Motor neuron (in vitro differentiated cells): ENCODE measurements around the gene CAB39L. TPM values are rescaled to one million over a fixed set of nuclear protein-coding genes. Genes with fewer than 3 reads are reported as not detected.
A peak's percentile ranks its signal among the peaks of the same experiment; 100 is the strongest.

Experiments used
- ATAC-seq, 8 experiments: fragments of 200-7000 bp; cut with Tn5 transposase; replicated peaks in 6 of 8; 2 replicates each; pipeline ENCODE4 v1.8.0; 2021; ENCODE audit warnings: mild to moderate bottlenecking in 8 of 8, moderate library complexity in 8 of 8
- H3K27ac ChIP-seq, 2 donors: fragments of 250-450 bp; sonication (Bioruptor Pico); 2 replicates each; pipeline ENCODE4 v1.9.0; 2021; ENCODE audit warnings: antibody characterized with exemption in 2 of 2, mild to moderate bottlenecking in 2 of 2, moderate library complexity in 1 of 2
- H3K4me1 ChIP-seq, 2 donors: fragments of 250-450 bp; sonication (Bioruptor Pico); replicated peaks in 1 of 2; 2 replicates each; pipeline ENCODE4 v1.6.1; 2021; ENCODE audit warnings: antibody characterized with exemption in 2 of 2, mild to moderate bottlenecking in 2 of 2, moderate library complexity in 1 of 2
- H3K4me3 ChIP-seq, 5 donors: fragments of 250-450 bp; sonication (Bioruptor Pico); 2 replicates each; pipeline ENCODE4 v1.9.0; 2021; ENCODE audit warnings: antibody characterized with exemption in 5 of 5, mild to moderate bottlenecking in 5 of 5, moderate library complexity in 4 of 5
- WGBS, 10 experiments: fragments of 450-650 bp; shearing (Covaris generic); methylation state at CpG; one replicate each; pipeline ENCODE4 v1.0.0; 2022; 5-methylcytosine and 5-hydroxymethylcytosine counted together
- in situ Hi-C, 9 experiments: fragments of 400-800 bp; cut with MboI; loops; one replicate each; pipeline ENCODE4 v1.15.0; 2021; ENCODE audit warnings: low sequenced_read_pairs in 9 of 9, low pct_unique_long_range_greater_than_20kb in 2 of 9; ENCODE audit not compliant: unreplicated experiment in 9 of 9
- total RNA-seq, 8 experiments: library from RNA; unstranded; fragments of 300-600 nt; gene quantifications; 2 replicates each; pipeline versions ENCODE4 v1.2.3 to v1.2.4, GENCODE V29; 2022

The CAB39L gene
- total RNA-seq, 8 experiments from 2014 or later: 5.1 to 21.3 (median 10.3) TPM

DNA sequence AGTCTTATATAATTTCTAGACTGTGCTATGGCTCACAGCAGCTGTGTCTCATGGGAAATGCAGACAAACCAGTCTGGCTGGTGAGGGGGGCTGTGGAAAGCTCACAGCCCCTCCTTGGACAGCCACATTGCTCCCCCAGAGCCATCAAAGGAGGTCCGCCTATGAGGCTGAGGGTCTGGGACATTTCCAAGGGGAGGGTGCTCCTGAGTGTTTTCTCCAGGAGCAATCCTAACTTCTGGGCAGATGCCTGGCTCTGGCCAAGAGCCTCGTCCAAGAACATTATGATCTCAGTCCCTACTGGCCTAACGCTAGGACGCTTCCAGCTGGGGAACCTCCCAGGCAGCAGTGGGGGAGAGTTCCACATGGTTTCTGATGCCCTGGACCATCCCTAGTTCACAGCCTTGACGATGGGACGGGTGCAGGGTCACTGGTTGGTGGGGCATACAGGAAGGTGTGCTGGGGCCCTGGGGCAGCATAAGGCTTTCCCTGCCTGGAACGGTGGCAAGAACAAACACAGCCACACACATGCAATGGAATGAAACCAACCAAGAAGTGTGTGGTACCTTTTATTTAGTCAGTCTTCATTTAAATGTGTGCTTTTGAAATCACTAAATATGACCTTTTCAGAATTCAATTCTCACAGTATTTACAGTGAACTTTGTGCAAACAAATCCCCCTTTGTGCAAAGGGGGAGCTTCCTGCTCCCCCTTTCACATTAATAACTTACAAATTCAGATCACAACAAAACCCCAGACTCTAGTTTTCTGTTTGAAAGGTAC is 135.6 kb downstream of the CAB39L start:
- 51 to 100% (median 83%) methylated on average over 1 to 4 of the region's 7 CpGs; no CpG with 5 or more reads in 3 of the 10 experiments for WGBS, 10 experiments
- peaks cover 0 to 5% of the 10 kb centered on the region in 2 donors for H3K4me1 ChIP-seq
- no peak overlapping the region for H3K4me3 ChIP-seq
- in situ Hi-C loops: loop anchor here in 7 of 9 experiments (10.0 to 25.0 kb wide), 4 partner anchors 129 to 307 kb away; partner anchors contain the start of genes CAB39L (in 1 of the 7) and SETDB2 (in 1 of the 7)
- ATAC-seq: peak in 3 of 8 experiments; percentile 20 to 92 (median 61)
- H3K27ac ChIP-seq: no peak overlapping the region

GRCh38 chr13:49307365-49307764 is 136.5 kb downstream of the CAB39L start:
- ATAC-seq: no peak
- WGBS, 10 experiments: 75 to 94% (median 81%) methylated on average over 1 to 5 of the region's 6 CpGs; no CpG with 5 or more reads in 2 of the 10 experiments
- H3K4me1 ChIP-seq: peaks cover 0 to 5% of the 10 kb centered on the region in 2 donors
- in situ Hi-C loops: loop anchor here in 7 of 9 experiments (10.0 to 25.0 kb wide), 4 partner anchors 130 to 307 kb away; partner anchors contain the start of genes CAB39L (in 1 of the 7) and SETDB2 (in 1 of the 7)
- H3K4me3 ChIP-seq: no peak overlapping the region
- no peak overlapping the region for H3K27ac ChIP-seq

DNA sequence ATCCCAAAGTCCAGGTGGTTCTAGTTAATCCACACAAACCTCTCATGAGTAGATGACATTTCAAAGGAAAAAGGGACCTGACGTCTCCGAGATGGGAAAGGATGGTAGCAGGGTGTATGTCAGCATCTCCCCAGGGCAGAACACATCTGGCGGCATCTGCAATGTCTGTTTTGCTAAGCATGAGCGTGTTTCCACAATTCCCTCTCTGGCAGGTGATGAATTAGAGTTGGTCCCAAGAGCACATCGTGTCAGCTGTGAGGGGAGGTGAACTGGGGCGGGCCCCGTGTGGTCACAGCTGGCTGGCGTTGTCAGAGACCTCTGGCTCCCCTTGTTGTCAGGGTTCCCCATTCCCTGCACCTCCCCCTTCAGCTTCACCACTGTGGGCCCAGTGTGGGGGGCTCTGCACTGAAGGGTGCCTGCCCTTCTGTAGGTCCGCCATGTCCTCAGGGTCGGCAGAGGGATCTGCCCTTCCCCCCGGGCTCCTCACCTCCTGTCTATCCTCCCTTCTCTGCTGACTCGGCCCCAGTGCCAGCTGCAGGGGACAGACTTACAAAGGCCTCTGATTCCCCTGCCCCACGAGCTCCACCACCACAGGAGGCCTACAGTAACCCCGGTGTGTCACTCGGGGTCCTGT is 138.0 kb downstream of the CAB39L start:
- Histone ChIP-seq H3K4me1 (peaks cover 0 to 12% of the 10 kb centered on the region in 2 donors), H3K4me3 (no peak overlapping the region), H3K27ac (no peak overlapping the region)
- in situ Hi-C loops: loop anchor here in 7 of 9 experiments (10.0 to 25.0 kb wide), 4 partner anchors 131 to 309 kb away; partner anchors contain the start of genes CAB39L (in 1 of the 7) and SETDB2 (in 1 of the 7)
- ATAC-seq: peak in 1 of 8 experiments; percentile 13
- 43 to 86% (median 81%) methylated on average over 1 to 10 of the region's 15 CpGs; no CpG with 5 or more reads in 5 of the 10 experiments for WGBS, 10 experiments

DNA sequence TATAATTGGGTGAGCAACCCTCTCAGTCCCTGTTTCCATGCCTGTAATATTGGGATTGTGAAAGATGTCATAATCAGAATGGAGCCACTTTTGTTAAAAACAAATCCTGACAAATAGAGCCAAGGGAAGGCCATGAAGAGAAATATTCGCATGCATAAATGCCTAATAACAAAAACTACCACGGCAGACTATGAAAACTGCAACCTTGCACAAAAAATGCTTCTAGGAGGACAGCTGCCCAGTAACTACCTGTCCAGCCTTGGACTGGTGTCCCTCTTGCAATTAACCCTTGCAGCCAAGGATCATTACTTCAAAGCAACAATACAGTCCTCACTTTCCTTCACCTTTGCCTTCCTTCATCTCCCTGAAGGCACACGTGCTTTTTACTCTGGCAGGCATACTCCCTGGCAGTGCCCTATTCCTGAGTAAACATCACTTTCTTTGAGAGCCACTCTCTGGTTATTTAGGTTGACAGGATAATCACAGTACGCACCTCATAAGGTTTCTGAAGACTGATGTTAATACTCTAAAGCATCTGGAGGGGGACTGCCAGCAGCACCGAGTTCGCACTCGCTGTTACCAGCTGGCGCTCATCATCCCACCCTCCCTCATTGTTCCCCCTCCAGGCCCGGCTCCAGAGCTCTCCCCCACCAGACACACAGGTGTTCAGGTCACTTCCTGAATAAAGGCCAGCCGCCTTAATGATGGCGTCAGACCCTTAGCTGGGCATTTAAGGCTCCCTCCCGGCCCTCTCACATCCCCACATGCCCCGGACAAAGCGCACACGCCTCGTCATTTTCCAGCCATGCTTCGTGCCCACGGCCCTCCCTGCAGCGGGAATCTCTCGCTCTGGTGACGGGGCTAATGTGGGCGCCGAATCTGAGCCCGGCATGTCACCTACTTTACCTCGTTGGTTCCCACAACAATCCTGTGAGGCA is 138.8 kb downstream of the CAB39L start:
- WGBS, 10 experiments: 45 to 100% (median 84%) methylated on average over 1 to 9 of the region's 25 CpGs; no CpG with 5 or more reads in 3 of the 10 experiments
- in situ Hi-C loops: loop anchor here in 7 of 9 experiments (10.0 to 25.0 kb wide), 4 partner anchors 132 to 310 kb away; partner anchors contain the start of genes CAB39L (in 1 of the 7) and SETDB2 (in 1 of the 7)
- H3K4me3 ChIP-seq: no peak overlapping the region
- H3K4me1 ChIP-seq: peaks cover 0 to 12% of the 10 kb centered on the region in 2 donors
- peak in 1 of 8 experiments; percentile 12 for ATAC-seq
- no peak overlapping the region for H3K27ac ChIP-seq

GRCh38 chr13:49304356-49304755 is 139.5 kb downstream of the CAB39L start:
- H3K4me1 ChIP-seq: peaks cover 0 to 12% of the 10 kb centered on the region in 2 donors
- H3K27ac ChIP-seq: no peak overlapping the region
- ATAC-seq: no peak
- H3K4me3 ChIP-seq: no peak overlapping the region
- 83 to 87% methylated on average over 1 to 4 of the region's 12 CpGs; no CpG with 5 or more reads in 8 of the 10 experiments for WGBS, 10 experiments
- in situ Hi-C loops: loop anchor here in 7 of 9 experiments (10.0 to 25.0 kb wide), 4 partner anchors 133 to 310 kb away; partner anchors contain the start of genes CAB39L (in 1 of the 7) and SETDB2 (in 1 of the 7)

- in situ Hi-C loops: loop anchor here in 7 of 9 experiments (10.0 to 25.0 kb wide), 4 partner anchors 134 to 311 kb away; partner anchors contain the start of genes CAB39L (in 1 of the 7) and SETDB2 (in 1 of the 7)
- 55 to 100% (median 71%) methylated on average over 1 to 4 of the region's 11 CpGs; no CpG with 5 or more reads in 5 of the 10 experiments for WGBS, 10 experiments
Observed at GRCh38 chr13:49303533-49304252, 140.2 kb downstream of the CAB39L start.

GRCh38 chr13:49302817-49303216 is 141.0 kb downstream of the CAB39L start:
- Histone ChIP-seq H3K4me1 (peaks cover 0 to 12% of the 10 kb centered on the region in 2 donors), H3K27ac (no peak overlapping the region), H3K4me3 (no peak overlapping the region)
- in situ Hi-C loops: loop anchor here in 7 of 9 experiments (10.0 to 25.0 kb wide), 4 partner anchors 134 to 312 kb away; partner anchors contain the start of genes CAB39L (in 1 of the 7) and SETDB2 (in 1 of the 7)
- WGBS, 10 experiments: 60 to 100% (median 96%) methylated on average over 1 to 4 of the region's 9 CpGs; no CpG with 5 or more reads in 7 of the 10 experiments
- ATAC-seq: peak in 1 of 8 experiments; percentile 43

More at GRCh38 chr13:49303533-49304252, 140.2 kb downstream of the CAB39L start:
- no peak for ATAC-seq
- Histone ChIP-seq H3K27ac (no peak overlapping the region), H3K4me1 (peaks cover 0 to 12% of the 10 kb centered on the region in 2 donors), H3K4me3 (no peak overlapping the region)

GRCh38 chr13:49302222-49302621 is 141.6 kb downstream of the CAB39L start:
- 57 to 100% (median 61%) methylated on average over 2 to 6 of the region's 7 CpGs; no CpG with 5 or more reads in 5 of the 10 experiments for WGBS, 10 experiments
- ATAC-seq: no peak
- Histone ChIP-seq H3K4me1 (peaks cover 0 to 12% of the 10 kb centered on the region in 2 donors), H3K27ac (no peak overlapping the region), H3K4me3 (no peak overlapping the region)
- in situ Hi-C loops: loop anchor here in 7 of 9 experiments (10.0 to 25.0 kb wide), 4 partner anchors 135 to 313 kb away; partner anchors contain the start of genes CAB39L (in 1 of the 7) and SETDB2 (in 1 of the 7)

GRCh38 chr13:49300739-49301589 is 142.9 kb downstream of the CAB39L start:
- Histone ChIP-seq H3K4me3 (no peak overlapping the region), H3K4me1 (peaks cover 0 to 11% of the 10 kb centered on the region in 2 donors), H3K27ac (no peak overlapping the region)
- in situ Hi-C loops: loop anchor here in 7 of 9 experiments (10.0 to 25.0 kb wide), 4 partner anchors 136 to 314 kb away; partner anchors contain the start of genes CAB39L (in 1 of the 7) and SETDB2 (in 1 of the 7)
- peak; percentile 83 to 94 (median 86) for ATAC-seq
- 0 to 60% (median 23%) methylated on average over 1 to 12 of the region's 20 CpGs; no CpG with 5 or more reads in 2 of the 10 experiments for WGBS, 10 experiments

- 25 to 76% (median 64%) methylated on average over 1 to 5 of the region's 5 CpGs; no CpG with 5 or more reads in 2 of the 10 experiments for WGBS, 10 experiments
- in situ Hi-C loops: loop anchor here in 7 of 9 experiments (10.0 to 25.0 kb wide), 4 partner anchors 137 to 315 kb away; partner anchors contain the start of genes CAB39L (in 1 of the 7) and SETDB2 (in 1 of the 7)
- H3K4me3 ChIP-seq: no peak overlapping the region
- H3K4me1 ChIP-seq: peaks cover 0 to 7% of the 10 kb centered on the region in 2 donors
- ATAC-seq: no peak
- H3K27ac ChIP-seq: no peak overlapping the region
Observed at GRCh38 chr13:49300276-49300675, 143.6 kb downstream of the CAB39L start.
